Naive thymus-derived CD4-positive, alpha-beta T cell (primary cell): ENCODE data around the gene EXOSC9. TPM values are rescaled to one million over a fixed set of nuclear protein-coding genes. Genes with fewer than 3 reads are reported as not detected.
A peak's percentile ranks its signal among the peaks of the same experiment; 100 is the strongest.

Experiments used
- ATAC-seq: fragments of 150-1000 bp; cut with Tn5 transposase; 2 replicates; pipeline ENCODE4 v1.10.0; 2021; ENCODE audit warnings: mild to moderate bottlenecking, moderate library complexity
- CTCF ChIA-PET: fragments of 350-600 bp; sonication (Branson Sonifier 250); formaldehyde crosslinking; loops from one replicate; lab custom pipeline; 2021; ENCODE audit warnings: antibody characterized with exemption; lab: Charles Lee
- POLR2A ChIA-PET: fragments of 350-600 bp; sonication (Branson Sonifier 250); formaldehyde crosslinking; loops from one replicate; lab custom pipeline; 2021; ENCODE audit warnings: antibody characterized with exemption, inconsistent platforms; lab: Charles Lee
- DNase-seq, 9 donors: peaks; one replicate each; pipeline versions ENCODE4 v3.0.0 to v3.0.0-alpha.2; 2020 to 2022; ENCODE audit warnings: mixed read lengths in 1 of 9
- H3K27ac ChIP-seq: one replicate; pipeline ENCODE4 v1.7.0; 2013; ENCODE audit warnings: mild to moderate bottlenecking, low read depth, low read length, moderate library complexity
- H3K27me3 ChIP-seq, 2 donors: one replicate each; pipeline ENCODE4 v1.7.0; 2013; ENCODE audit warnings: low read length in 2 of 2, mild to moderate bottlenecking in 2 of 2, moderate library complexity in 2 of 2; ENCODE audit not compliant: control insufficient read depth in 2 of 2, insufficient read depth in 2 of 2
- H3K36me3 ChIP-seq, 3 experiments: 1 replicate in 2 of 3; 2 replicates in 1 of 3; pipeline ENCODE4 v1.7.0; 2013; ENCODE audit warnings: low read length in 3 of 3, mild to moderate bottlenecking in 3 of 3, moderate library complexity in 1 of 3; ENCODE audit not compliant: insufficient read depth in 3 of 3, control insufficient read depth in 2 of 3
- H3K4me1 ChIP-seq, 2 donors: one replicate each; pipeline ENCODE4 v1.7.0; 2013; ENCODE audit warnings: low read length in 2 of 2, mild to moderate bottlenecking in 2 of 2, moderate library complexity in 1 of 2; ENCODE audit not compliant: control insufficient read depth in 2 of 2, insufficient read depth in 2 of 2
- H3K4me3 ChIP-seq: 2 replicates; pipeline ENCODE4 v1.7.0; 2013; ENCODE audit warnings: mild to moderate bottlenecking, low read length
- H3K9me3 ChIP-seq, 3 experiments: 1 replicate in 2 of 3; 2 replicates in 1 of 3; pipeline ENCODE4 v1.7.0; 2013; ENCODE audit warnings: low read length in 3 of 3; ENCODE audit not compliant: control insufficient read depth in 2 of 3
- H3K27ac Mint-ChIP-seq, 9 donors: one replicate each; pipeline ENCODE4 v1.8.0; 2020 to 2022; ENCODE audit warnings: mixed read lengths in 9 of 9, mild to moderate bottlenecking in 8 of 9, moderate library complexity in 5 of 9, inconsistent platforms in 2 of 9
- H3K27me3 Mint-ChIP-seq, 5 donors: one replicate each; pipeline ENCODE4 v1.8.0; 2021 to 2022; ENCODE audit warnings: mixed read lengths in 5 of 5, mild to moderate bottlenecking in 1 of 5
- H3K36me3 Mint-ChIP-seq, 5 donors: one replicate each; pipeline ENCODE4 v1.8.0; 2020 to 2022; ENCODE audit warnings: mixed read lengths in 5 of 5, mild to moderate bottlenecking in 3 of 5, inconsistent platforms in 1 of 5
- H3K4me1 Mint-ChIP-seq, 7 donors: one replicate each; pipeline ENCODE4 v1.8.0; 2020 to 2022; ENCODE audit warnings: mixed read lengths in 7 of 7, mild to moderate bottlenecking in 3 of 7, inconsistent platforms in 1 of 7
- H3K4me3 Mint-ChIP-seq, 10 donors: one replicate each; pipeline ENCODE4 v1.8.0; 2020 to 2022; ENCODE audit warnings: mild to moderate bottlenecking in 10 of 10, mixed read lengths in 10 of 10, moderate library complexity in 6 of 10, inconsistent platforms in 2 of 10
- H3K9me3 Mint-ChIP-seq, 11 donors: one replicate each; pipeline ENCODE4 v1.8.0; 2020 to 2022; ENCODE audit warnings: mixed read lengths in 11 of 11, mild to moderate bottlenecking in 4 of 11, inconsistent platforms in 1 of 11, moderate library complexity in 1 of 11
- intact Hi-C, 2 donors: fragments of 100-400 bp; cut with micrococcal nuclease; formaldehyde crosslinking; loops; one replicate each; pipeline ENCODE4 v1.15.1; 2023
- polyA plus RNA-seq, 2 donors: library from polyadenylated mRNA; unstranded; fragments of 300-500 nt; fragmentation: Illumina TruSeq; gene quantifications; one replicate each; pipeline ENCODE4 v1.2.3, GENCODE V29; 2021
- total RNA-seq, 6 experiments: library from RNA in 5 of 6; stranded (reverse) in 5 of 6; gene quantifications; 1 replicate in 5 of 6; 2 replicates in 1 of 6; pipeline ENCODE4 v1.2.3 and lab custom pipeline; 2021 to 2026

Gene EXOSC9
- total and polyA plus RNA-seq, 7 experiments from 2014 or later = 36.8 to 55.0 (median 43.7) TPM

GRCh38 chr4:121823505-121824170, 22.5 kb downstream of the EXOSC9 start, which contains the start of gene CCNA2:
CCNA2 (minus strand) TSS chr4:121823883; CDS start chr4:121823628, 255 bp downstream.
- intact Hi-C loops = loop anchor here (1.0 to 5.0 kb wide), 11 partner anchors 22 to 1100 kb away; partner anchors contain the start of genes ANXA5 (in 2 of the 2), BBS12 (in 2 of the 2), BBS7 (in 2 of the 2) and BLTP1 (in 2 of the 2)
- H3K4me3 ChIP-seq = peak within 1 kb of the TSS; percentile 85

GRCh38 chr4:121824171-121824527, 23.0 kb downstream of the EXOSC9 start:
- DNase-seq (no peak), ATAC-seq (no peak)
- Histone ChIP-seq H3K9me3 (no peaks in the 10 kb centered on the region), H3K27me3 (no peaks in the 10 kb centered on the region), H3K27ac (peak overlapping the region; percentile 60), H3K36me3 (no peaks in the 10 kb centered on the region), H3K4me3 (peak overlapping the region; percentile 85), H3K4me1 (peaks cover 0 to 9% of the 10 kb centered on the region in 2 donors)
- Mint-ChIP-seq H3K36me3 (peaks cover 0 to 14% (median 0%) of the 10 kb centered on the region in 5 donors), H3K4me1 (peaks cover 3 to 39% (median 12%) of the 10 kb centered on the region in 7 donors), H3K27me3 (peaks cover 0 to 3% (median 0%) of the 10 kb centered on the region in 5 donors), H3K27ac (peak overlapping the region; percentile 72 to 97 (median 93)), H3K9me3 (no peaks in the 10 kb centered on the region), H3K4me3 (peak overlapping the region; percentile 85 to 100 (median 92))
- ChIA-PET POLR2A (interaction anchor here (0.6 to 4.6 kb wide), 7 partner anchors 16 to 1332 kb away, joined by 3 to 41 read pairs (median 3); partner anchors contain the start of genes ANXA5, BBS7 and EXOSC9), CTCF (interaction anchor here (1.2 kb wide), 1 partner anchor 11 kb away, joined by 4 read pairs; no protein-coding TSS in a partner anchor)
- intact Hi-C loops = loop anchor here (1.0 to 5.0 kb wide), 8 partner anchors 23 to 1099 kb away; partner anchors contain the start of genes ANXA5 (in 1 of the 2), BBS12 (in 1 of the 2), BBS7 (in 1 of the 2) and BLTP1 (in 1 of the 2)

More at GRCh38 chr4:121823505-121824170, 22.5 kb downstream of the EXOSC9 start, which contains the start of gene CCNA2:
- H3K4me1 Mint-ChIP-seq = peaks cover 4 to 44% (median 12%) of the 10 kb centered on the region in 7 donors
- DNase-seq (peak; percentile 86 to 95 (median 93)), ATAC-seq (peak; percentile 99)
- Histone ChIP-seq H3K27ac (peak within 1 kb of the TSS; percentile 60), H3K9me3 (no peaks in the 10 kb centered on the region), H3K36me3 (no peaks in the 10 kb centered on the region), H3K4me1 (peaks cover 0 to 9% of the 10 kb centered on the region in 2 donors), H3K27me3 (no peaks in the 10 kb centered on the region)
- peak within 1 kb of the TSS; percentile 85 to 100 (median 92) for H3K4me3 Mint-ChIP-seq
- POLR2A ChIA-PET = interaction anchor here (0.6 to 4.6 kb wide), 5 partner anchors 15 to 1333 kb away, joined by 3 to 41 read pairs (median 3); partner anchors contain the start of genes ANXA5, BBS7 and EXOSC9
- CTCF ChIA-PET = interaction anchor here (1.2 kb wide), 1 partner anchor 12 kb away, joined by 4 read pairs; no protein-coding TSS in a partner anchor
- peak within 1 kb of the TSS; percentile 72 to 97 (median 93) for H3K27ac Mint-ChIP-seq
- no peaks in the 10 kb centered on the region for H3K9me3 Mint-ChIP-seq
- peaks cover 0 to 3% (median 0%) of the 10 kb centered on the region in 5 donors for H3K27me3 Mint-ChIP-seq
- H3K36me3 Mint-ChIP-seq = peaks cover 0 to 18% (median 0%) of the 10 kb centered on the region in 5 donors

- ChIA-PET CTCF (interaction anchor here (1.2 kb wide), 1 partner anchor 10 kb away, joined by 4 read pairs; no protein-coding TSS in a partner anchor), POLR2A (interaction anchor here (0.7 to 4.6 kb wide), 4 partner anchors 21 to 1100 kb away, joined by 3 to 41 read pairs (median 4); partner anchors contain the start of genes BBS7 and EXOSC9)
- Mint-ChIP-seq H3K36me3 (peaks cover 0 to 14% (median 0%) of the 10 kb centered on the region in 5 donors), H3K4me1 (peaks cover 0 to 33% (median 12%) of the 10 kb centered on the region in 7 donors), H3K27me3 (peaks cover 0 to 3% (median 0%) of the 10 kb centered on the region in 5 donors), H3K27ac (peak overlapping the region in 1 of 9 donors; percentile 8), H3K9me3 (no peaks in the 10 kb centered on the region), H3K4me3 (peak overlapping the region in 5 of 10 donors; percentile 9 to 100 (median 36))
- Histone ChIP-seq H3K9me3 (no peaks in the 10 kb centered on the region), H3K27ac (no peak overlapping the region), H3K27me3 (no peaks in the 10 kb centered on the region), H3K4me1 (peaks cover 0 to 9% of the 10 kb centered on the region in 2 donors), H3K36me3 (no peaks in the 10 kb centered on the region), H3K4me3 (no peak overlapping the region)
- no peak for ATAC-seq
- intact Hi-C loops = loop anchor here (1.0 to 5.0 kb wide), 8 partner anchors 24 to 1098 kb away; partner anchors contain the start of genes ANXA5 (in 1 of the 2), BBS12 (in 1 of the 2), BBS7 (in 1 of the 2) and BLTP1 (in 1 of the 2)
- DNase-seq = no peak
Measured at GRCh38 chr4:121824950-121825349, 23.8 kb downstream of the EXOSC9 start.

- Mint-ChIP-seq H3K4me1 (peaks cover 0 to 18% (median 7%) of the 10 kb centered on the region in 7 donors), H3K27me3 (peaks cover 0 to 3% (median 0%) of the 10 kb centered on the region in 5 donors), H3K9me3 (no peaks in the 10 kb centered on the region), H3K27ac (no peak overlapping the region), H3K36me3 (peaks cover 0 to 11% (median 5%) of the 10 kb centered on the region in 5 donors), H3K4me3 (no peak overlapping the region)
- ATAC-seq = no peak
- ChIA-PET POLR2A (interaction anchor here (1.0 kb wide), 1 partner anchor 34 kb away, joined by 3 read pairs; no protein-coding TSS in a partner anchor), CTCF (no interaction called here)
- H3K27me3 ChIP-seq = no peaks in the 10 kb centered on the region
- DNase-seq = no peak
- H3K9me3 ChIP-seq = no peaks in the 10 kb centered on the region
- peaks cover 0 to 4% of the 10 kb centered on the region in 2 donors for H3K4me1 ChIP-seq
- H3K4me3 ChIP-seq = no peak overlapping the region
- no peak overlapping the region for H3K27ac ChIP-seq
- no peaks in the 10 kb centered on the region for H3K36me3 ChIP-seq
- intact Hi-C loops = no loop called here
Measured at GRCh38 chr4:121827853-121828252, 26.7 kb downstream of the EXOSC9 start.

- POLR2A ChIA-PET = no interaction called here
- H3K9me3 Mint-ChIP-seq = no peaks in the 10 kb centered on the region
- Histone ChIP-seq H3K27ac (no peak overlapping the region), H3K4me3 (no peak overlapping the region), H3K27me3 (no peaks in the 10 kb centered on the region), H3K9me3 (no peaks in the 10 kb centered on the region), H3K36me3 (peaks cover 0 to 1% (median 0%) of the 10 kb centered on the region in 3 experiments), H3K4me1 (no peaks in the 10 kb centered on the region)
- intact Hi-C loops = no loop called here
- H3K36me3 Mint-ChIP-seq = peaks cover 0 to 11% (median 5%) of the 10 kb centered on the region in 5 donors
- no peak overlapping the region for H3K27ac Mint-ChIP-seq
- no peak for ATAC-seq
- no peaks in the 10 kb centered on the region for H3K27me3 Mint-ChIP-seq
- CTCF ChIA-PET = no interaction called here
- no peak overlapping the region for H3K4me3 Mint-ChIP-seq
- peaks cover 0 to 5% (median 0%) of the 10 kb centered on the region in 7 donors for H3K4me1 Mint-ChIP-seq
- no peak for DNase-seq
Measured at GRCh38 chr4:121829511-121829910, 28.4 kb downstream of the EXOSC9 start.

GRCh38 chr4:121838136-121838535, 37.0 kb downstream of the EXOSC9 start:
- Histone ChIP-seq H3K4me1 (no peaks in the 10 kb centered on the region), H3K9me3 (no peaks in the 10 kb centered on the region), H3K36me3 (peaks cover 0 to 6% (median 0%) of the 10 kb centered on the region in 3 experiments), H3K27me3 (no peaks in the 10 kb centered on the region), H3K4me3 (no peak overlapping the region), H3K27ac (no peak overlapping the region)
- ChIA-PET CTCF (no interaction called here), POLR2A (no interaction called here)
- no peak for DNase-seq
- peaks cover 6 to 31% (median 24%) of the 10 kb centered on the region in 5 donors for H3K36me3 Mint-ChIP-seq
- intact Hi-C loops = no loop called here
- H3K9me3 Mint-ChIP-seq = no peaks in the 10 kb centered on the region
- ATAC-seq = no peak
- H3K4me3 Mint-ChIP-seq = no peak overlapping the region
- no peak overlapping the region for H3K27ac Mint-ChIP-seq
- H3K27me3 Mint-ChIP-seq = no peaks in the 10 kb centered on the region
- no peaks in the 10 kb centered on the region for H3K4me1 Mint-ChIP-seq
